A673 (cell line): ENCODE data around the gene MICAL2. TPM values are rescaled to one million over a fixed set of nuclear protein-coding genes. Genes with fewer than 3 reads are reported as not detected.

ENCODE experiments used
- BruUV-seq: library from RNA; stranded (reverse); fragments of 400-500 nt; replicated peaks from 2 replicates; lab custom pipeline; 2021; lab: Mats Ljungman, UMichigan
- CTCF ChIA-PET: fragments of 300-600 bp; sonication (Branson Sonifier 250); formaldehyde crosslinking; loops from one replicate; lab custom pipeline; 2022; ENCODE audit warnings: antibody characterized with exemption; lab: Charles Lee
- POLR2A ChIA-PET: fragments of 300-600 bp; sonication (Branson Sonifier 250); formaldehyde crosslinking; loops from one replicate; lab custom pipeline; 2022; ENCODE audit warnings: antibody characterized with exemption; ENCODE audit not compliant: low non-redundant PET; lab: Charles Lee
- DNase-seq: peaks from one replicate; pipeline ENCODE4 v3.0.0-alpha.2; 2015; ENCODE audit warnings: low spot score
- H3K27ac ChIP-seq: fragments of 200-600 bp; sonication (generic); 2 replicates; pipeline ENCODE4 v1.5.1; 2016; ENCODE audit warnings: mixed run types, low read depth, mild to moderate bottlenecking, mixed read lengths, antibody characterized with exemption, low read length; ENCODE audit not compliant: poor library complexity, severe bottlenecking
- H3K27me3 ChIP-seq: fragments of 200-600 bp; sonication (generic); replicated peaks from 2 replicates; pipeline ENCODE4 v1.6.1; 2017; ENCODE audit warnings: mixed run types, low read depth, mild to moderate bottlenecking, mixed read lengths, antibody characterized with exemption, low read length; ENCODE audit not compliant: insufficient read depth, poor library complexity
- H3K36me3 ChIP-seq: fragments of 200-600 bp; sonication (generic); 2 replicates; pipeline ENCODE4 v1.6.1; 2016; ENCODE audit warnings: mixed run types, mild to moderate bottlenecking, mixed read lengths, antibody characterized with exemption, low read length; ENCODE audit not compliant: insufficient read depth, poor library complexity, severe bottlenecking
- H3K4me1 ChIP-seq: fragments of 200-600 bp; sonication (generic); 2 replicates; pipeline ENCODE4 v1.6.1; 2017; ENCODE audit warnings: mixed run types, mild to moderate bottlenecking, mixed read lengths, antibody characterized with exemption, low read length; ENCODE audit not compliant: insufficient read depth, poor library complexity, severe bottlenecking
- H3K4me3 ChIP-seq: fragments of 200-600 bp; sonication (generic); 2 replicates; pipeline ENCODE4 v1.5.1; 2016; ENCODE audit warnings: low read depth, mixed run types, mild to moderate bottlenecking, mixed read lengths, low read length; ENCODE audit not compliant: poor library complexity, severe bottlenecking
- H3K9me3 ChIP-seq: fragments of 200-600 bp; sonication (generic); 2 replicates; pipeline ENCODE4 v1.6.1; 2016; ENCODE audit warnings: mixed run types, low read depth, mild to moderate bottlenecking, mixed read lengths, antibody characterized with exemption, low read length; ENCODE audit not compliant: poor library complexity, severe bottlenecking
- CTCF ChIP-seq: fragments of 300-800, 200-600 bp; sonication (generic); conservative IDR thresholded peaks from 2 replicates; pipeline ENCODE4 v1.5.1; 2017; ENCODE audit warnings: low read depth, mild to moderate bottlenecking, antibody characterized with exemption, low read length, moderate library complexity, mixed read lengths
- EZH2 ChIP-seq: fragments of 200-600 bp; sonication (generic); IDR thresholded peaks from 2 replicates; pipeline ENCODE4 v1.6.1; 2017; ENCODE audit warnings: borderline replicate concordance, low read depth, mild to moderate bottlenecking, mixed read lengths, antibody characterized with exemption, low read length; ENCODE audit not compliant: poor library complexity, severe bottlenecking
- intact Hi-C: fragments of 100-400 bp; cut with micrococcal nuclease; formaldehyde crosslinking; loops from one replicate; pipeline ENCODE4 v1.10.0; 2022; ENCODE audit not compliant: unreplicated experiment
- total RNA-seq: library from RNA; stranded (reverse); gene quantifications from 2 replicates; pipeline ENCODE4 v1.2.3, GENCODE V29; 2021

MICAL2 gene
- total RNA-seq, 1 experiment from 2014 or later: 1.1 TPM

DNA sequence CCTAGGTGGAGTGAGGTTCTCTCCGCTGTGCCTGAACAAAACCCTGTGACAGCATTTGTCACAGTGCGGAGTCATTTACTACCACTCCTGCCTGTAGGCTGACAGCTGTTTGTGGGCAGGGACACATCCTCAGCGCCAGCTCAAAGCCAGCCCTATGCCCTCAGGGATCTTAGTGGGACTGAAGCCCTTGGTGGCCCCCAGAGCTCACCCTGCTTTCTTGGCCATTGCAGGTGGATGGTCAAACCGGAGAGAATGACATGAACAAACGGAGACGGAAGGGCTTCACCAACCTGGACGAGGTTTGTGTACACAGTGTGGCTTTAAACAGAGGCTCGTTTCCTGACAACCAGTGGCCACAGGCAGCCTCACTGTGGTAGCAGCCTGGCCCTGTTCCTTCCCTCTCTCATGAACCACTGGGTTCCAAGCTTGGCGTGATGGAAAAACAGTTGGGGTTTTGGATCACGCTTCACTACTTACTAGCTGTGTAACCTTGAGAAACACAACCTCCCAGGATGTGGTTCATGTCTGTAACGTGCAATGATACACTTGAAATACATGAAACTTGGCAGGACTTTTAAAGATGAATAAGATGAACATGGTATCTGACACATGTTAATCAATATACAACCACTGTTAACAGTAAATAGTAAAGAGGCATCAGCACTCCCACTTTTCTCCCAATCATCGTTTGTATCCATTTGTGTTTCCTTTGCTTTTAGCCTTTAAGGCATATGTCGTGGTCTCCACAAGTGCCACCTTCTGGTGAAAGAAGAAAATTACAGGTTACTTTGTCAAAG, 125.8 kb downstream of the MICAL2 start:
- BruUV-seq: no TSS peak
- DNase-seq: peak; percentile 67
- H3K27me3 ChIP-seq: no peaks in the 10 kb centered on the region
- POLR2A ChIA-PET: no interaction called here
- CTCF ChIA-PET: interaction anchor here (0.6 kb wide), 1 partner anchor 111 kb away, joined by 3 read pairs; no protein-coding TSS in a partner anchor
- H3K4me1 ChIP-seq: no peaks in the 10 kb centered on the region
- no peak overlapping the region for H3K4me3 ChIP-seq
- H3K9me3 ChIP-seq: no peaks in the 10 kb centered on the region
- intact Hi-C loops: loop anchor here (1.0 to 10.0 kb wide), 3 partner anchors 46 to 189 kb away; partner anchors contain the start of gene MICAL2
- H3K27ac ChIP-seq: no peak overlapping the region
- no peaks in the 10 kb centered on the region for H3K36me3 ChIP-seq
- TF ChIP-seq EZH2 (no peak), CTCF (peak; percentile 61)

GRCh38 chr11:12236744-12237101, 126.3 kb downstream of the MICAL2 start:
- CTCF ChIA-PET: no interaction called here
- TF ChIP-seq EZH2: no peak
- no peak for TF ChIP-seq CTCF
- H3K4me1 ChIP-seq: no peaks in the 10 kb centered on the region

DNA sequence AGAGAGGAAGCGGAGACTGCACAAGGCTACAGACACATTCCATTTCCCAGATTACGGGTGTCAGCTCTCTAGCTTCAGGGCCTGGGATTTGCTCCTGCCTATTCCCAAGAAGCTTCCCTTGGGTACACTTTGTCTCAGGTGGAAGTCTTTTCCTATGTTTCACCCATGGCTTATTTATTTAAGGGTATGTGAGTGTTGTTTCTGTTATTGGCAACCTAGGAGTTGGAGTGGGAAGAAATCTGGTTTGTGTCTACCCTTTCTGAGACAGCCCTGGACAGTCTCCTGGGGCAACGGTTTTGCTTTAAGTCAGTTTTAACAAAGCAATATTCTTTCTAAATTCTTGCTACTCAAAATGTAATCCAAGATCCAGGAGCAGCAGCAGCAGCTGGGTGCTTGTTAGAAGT, 127.0 kb downstream of the MICAL2 start:
- intact Hi-C loops: loop anchor here (5.0 to 10.0 kb wide), 2 partner anchors 45 to 123 kb away; partner anchors contain the start of gene MICAL2
- H3K27ac ChIP-seq: no peak overlapping the region
- TF ChIP-seq CTCF (no peak), EZH2 (no peak)
- H3K9me3 ChIP-seq: no peaks in the 10 kb centered on the region
- no peak for DNase-seq
- H3K27me3 ChIP-seq: no peaks in the 10 kb centered on the region
- ChIA-PET POLR2A (no interaction called here), CTCF (no interaction called here)
- H3K4me3 ChIP-seq: no peak overlapping the region
- BruUV-seq: no TSS peak
- H3K36me3 ChIP-seq: no peaks in the 10 kb centered on the region
- no peaks in the 10 kb centered on the region for H3K4me1 ChIP-seq

More at GRCh38 chr11:12236744-12237101, 126.3 kb downstream of the MICAL2 start:
- Histone ChIP-seq H3K4me3 (no peak overlapping the region), H3K9me3 (no peaks in the 10 kb centered on the region), H3K27me3 (no peaks in the 10 kb centered on the region), H3K36me3 (no peaks in the 10 kb centered on the region), H3K27ac (no peak overlapping the region)
- no peak for DNase-seq
- POLR2A ChIA-PET: no interaction called here
- intact Hi-C loops: loop anchor here (1.0 to 10.0 kb wide), 3 partner anchors 46 to 189 kb away; partner anchors contain the start of gene MICAL2
- BruUV-seq: no TSS peak
